ENCODE data around the gene FOLH1.
"Not testable (repeated sequence)": the region's sequence is repeated elsewhere in the genome, so short reads cannot be mapped to it uniquely, and the experiment has no call there.

- TF ChIP-seq, protein P1, sequence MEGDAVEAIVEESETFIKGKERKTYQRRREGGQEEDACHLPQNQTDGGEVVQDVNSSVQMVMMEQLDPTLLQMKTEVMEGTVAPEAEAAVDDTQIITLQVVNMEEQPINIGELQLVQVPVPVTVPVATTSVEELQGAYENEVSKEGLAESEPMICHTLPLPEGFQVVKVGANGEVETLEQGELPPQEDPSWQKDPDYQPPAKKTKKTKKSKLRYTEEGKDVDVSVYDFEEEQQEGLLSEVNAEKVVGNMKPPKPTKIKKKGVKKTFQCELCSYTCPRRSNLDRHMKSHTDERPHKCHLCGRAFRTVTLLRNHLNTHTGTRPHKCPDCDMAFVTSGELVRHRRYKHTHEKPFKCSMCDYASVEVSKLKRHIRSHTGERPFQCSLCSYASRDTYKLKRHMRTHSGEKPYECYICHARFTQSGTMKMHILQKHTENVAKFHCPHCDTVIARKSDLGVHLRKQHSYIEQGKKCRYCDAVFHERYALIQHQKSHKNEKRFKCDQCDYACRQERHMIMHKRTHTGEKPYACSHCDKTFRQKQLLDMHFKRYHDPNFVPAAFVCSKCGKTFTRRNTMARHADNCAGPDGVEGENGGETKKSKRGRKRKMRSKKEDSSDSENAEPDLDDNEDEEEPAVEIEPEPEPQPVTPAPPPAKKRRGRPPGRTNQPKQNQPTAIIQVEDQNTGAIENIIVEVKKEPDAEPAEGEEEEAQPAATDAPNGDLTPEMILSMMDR (IDR thresholded peaks at IDR 0.05; ENCODE audit: poor library complexity): not testable (repeated sequence)
- TF ChIP-seq EZH2phosphoT487 (IDR thresholded peaks at IDR 0.05; ENCODE audit: low read depth, severe bottlenecking, unreplicated experiment); EZH2 (IDR thresholded peaks at IDR 0.05; ENCODE audit: borderline replicate concordance): not testable (repeated sequence)
Measured at GRCh38 chr11:49177936-49178335, 30.5 kb downstream of the FOLH1 start.
